Suprapubic skin (tissue), 3 donors: ENCODE results near the gene TSKS.

ENCODE experiments used
- CTCF ChIP-seq, 2 donors: fragments of 200-600 bp in 1 of 2; fragments of 450-650 bp in 1 of 2; sonication (generic) in 1 of 2; IDR thresholded peaks; one replicate each; pipeline ENCODE4 v1.5.1; 2016 to 2019; ENCODE audit warnings: antibody characterized with exemption in 2 of 2, mild to moderate bottlenecking in 1 of 2, moderate library complexity in 1 of 2
- POLR2AphosphoS5 ChIP-seq, 3 donors: sonication (generic); formaldehyde crosslinking; IDR thresholded peaks; one replicate each; pipeline ENCODE4 v1.6.1; 2017; ENCODE audit warnings: antibody characterized with exemption in 3 of 3

DNA sequence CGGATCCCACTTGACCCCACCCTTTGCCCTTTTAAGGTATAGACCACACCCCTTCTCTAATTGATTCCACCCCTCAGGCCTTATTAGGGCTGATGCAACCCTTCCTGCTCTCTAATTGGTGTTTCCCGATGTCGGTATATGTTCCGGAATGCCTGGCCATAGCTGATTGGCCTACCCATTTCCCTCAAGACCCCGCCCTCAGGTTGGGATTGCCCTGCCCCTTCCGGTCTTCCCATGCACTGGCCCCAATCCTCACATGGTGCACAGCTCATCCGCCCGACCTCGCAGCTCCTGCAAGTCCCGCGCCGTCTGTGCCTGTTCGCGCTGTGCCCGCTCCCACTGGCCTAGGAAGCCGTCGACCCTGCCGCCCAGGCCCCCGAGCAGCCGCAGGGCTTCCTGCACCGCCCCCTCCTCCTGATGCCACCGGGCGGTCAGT, 18.1 kb downstream of the TSKS start:
- TF ChIP-seq CTCF (IDR thresholded peaks at IDR 0.05) (no peak), POLR2AphosphoS5 (IDR thresholded peaks at IDR 0.05) (no peak)
